Measurements from ENCODE around the gene SLU7.

The SLU7 gene

DNA sequence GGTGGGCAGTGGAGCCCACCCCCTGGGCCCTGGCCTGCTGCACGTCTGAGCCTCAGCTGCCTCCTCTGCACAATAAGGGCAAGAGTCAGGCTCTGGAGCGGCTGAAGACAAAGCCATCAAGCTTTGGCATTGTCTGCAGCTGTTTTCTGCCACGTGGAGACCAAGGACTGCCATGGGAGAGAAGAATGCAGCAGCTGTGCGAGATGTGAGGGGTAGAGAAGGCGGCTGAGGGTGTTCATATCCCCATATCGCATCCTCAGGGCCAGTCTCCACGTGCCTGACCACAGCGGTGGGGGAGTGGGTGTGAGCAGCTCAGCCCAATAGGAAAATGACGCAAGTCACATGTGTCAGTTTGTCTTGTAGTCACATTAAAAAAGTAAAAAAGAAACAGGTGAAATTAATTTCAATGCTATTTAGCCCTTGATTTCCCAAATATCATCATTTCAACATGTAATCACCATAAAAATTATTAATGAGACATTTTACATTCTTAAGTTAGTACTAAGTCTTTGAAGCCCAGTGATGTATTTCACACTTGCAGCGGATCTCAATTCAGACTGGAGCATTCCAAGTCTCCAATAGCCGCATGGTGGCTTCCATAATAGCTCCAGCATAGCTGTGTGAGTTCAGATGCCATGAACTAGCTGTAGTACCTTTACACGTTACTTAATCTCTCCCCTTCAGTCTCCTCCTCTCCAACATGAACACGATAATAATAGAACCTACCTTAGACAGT, 55.1 kb downstream of the SLU7 start:
- no peak for DNase-seq

GRCh38 chr5:160363211-160363610, 55.7 kb downstream of the SLU7 start:
- no peak for DNase-seq

DNA sequence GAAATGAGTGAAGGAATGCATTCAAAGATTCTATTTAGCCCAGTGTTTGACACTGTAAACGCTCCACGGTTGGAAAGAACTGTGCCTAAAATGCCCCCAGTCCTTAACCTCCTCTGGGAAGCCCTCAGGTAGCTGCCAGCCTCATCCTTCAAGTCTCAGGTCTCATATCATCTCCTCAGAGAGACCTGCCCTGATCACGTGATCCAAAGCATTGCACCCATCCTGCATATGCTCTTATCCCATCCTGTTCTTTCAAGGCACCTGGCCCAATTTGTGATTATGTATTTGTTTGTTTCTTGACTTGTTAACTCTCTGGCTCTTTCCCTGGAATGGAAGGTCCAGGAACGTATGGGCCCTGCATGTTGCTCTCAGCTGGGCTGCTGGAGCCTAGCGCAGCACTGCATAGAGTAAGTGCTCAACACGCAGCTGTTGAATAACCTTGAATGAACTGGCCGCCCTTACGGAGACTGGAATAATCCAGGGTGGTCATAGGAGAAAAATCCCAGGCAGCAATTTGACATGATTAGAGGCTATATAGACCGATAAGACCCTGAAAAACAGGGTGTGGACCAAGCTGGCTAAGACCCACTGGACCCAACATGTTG, 57.2 kb downstream of the SLU7 start:
- no peak for DNase-seq

GRCh38 chr5:160360310-160360709, 58.6 kb downstream of the SLU7 start:
- no peak for DNase-seq

DNA sequence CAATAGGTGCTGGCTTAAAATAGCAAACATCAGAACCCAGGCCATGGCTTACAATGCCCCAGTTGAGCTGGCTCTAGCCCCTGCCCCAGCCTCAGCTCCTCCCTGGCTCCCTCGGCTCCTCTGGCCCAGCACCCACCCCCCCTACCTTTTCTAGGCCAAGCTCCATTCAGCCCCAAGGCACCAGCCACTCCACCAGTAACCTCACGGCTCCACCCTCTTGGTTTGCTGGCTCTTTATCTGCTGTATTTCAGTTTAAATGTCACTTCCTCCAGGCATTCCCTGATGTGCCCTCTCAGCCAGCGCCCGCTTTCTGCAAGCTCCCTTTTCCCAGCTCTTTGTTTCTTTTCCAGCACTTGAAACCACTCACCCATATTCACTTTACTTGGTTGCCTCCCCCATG, 59.1 kb downstream of the SLU7 start:
- DNase-seq: no peak

GRCh38 chr5:160359242-160359641, 59.6 kb downstream of the SLU7 start:
- no peak for DNase-seq

GRCh38 chr5:160357861-160358411, 60.9 kb downstream of the SLU7 start:
- DNase-seq: no peak

GRCh38 chr5:160357394-160357793, 61.5 kb downstream of the SLU7 start:
- DNase-seq: no peak

DNA sequence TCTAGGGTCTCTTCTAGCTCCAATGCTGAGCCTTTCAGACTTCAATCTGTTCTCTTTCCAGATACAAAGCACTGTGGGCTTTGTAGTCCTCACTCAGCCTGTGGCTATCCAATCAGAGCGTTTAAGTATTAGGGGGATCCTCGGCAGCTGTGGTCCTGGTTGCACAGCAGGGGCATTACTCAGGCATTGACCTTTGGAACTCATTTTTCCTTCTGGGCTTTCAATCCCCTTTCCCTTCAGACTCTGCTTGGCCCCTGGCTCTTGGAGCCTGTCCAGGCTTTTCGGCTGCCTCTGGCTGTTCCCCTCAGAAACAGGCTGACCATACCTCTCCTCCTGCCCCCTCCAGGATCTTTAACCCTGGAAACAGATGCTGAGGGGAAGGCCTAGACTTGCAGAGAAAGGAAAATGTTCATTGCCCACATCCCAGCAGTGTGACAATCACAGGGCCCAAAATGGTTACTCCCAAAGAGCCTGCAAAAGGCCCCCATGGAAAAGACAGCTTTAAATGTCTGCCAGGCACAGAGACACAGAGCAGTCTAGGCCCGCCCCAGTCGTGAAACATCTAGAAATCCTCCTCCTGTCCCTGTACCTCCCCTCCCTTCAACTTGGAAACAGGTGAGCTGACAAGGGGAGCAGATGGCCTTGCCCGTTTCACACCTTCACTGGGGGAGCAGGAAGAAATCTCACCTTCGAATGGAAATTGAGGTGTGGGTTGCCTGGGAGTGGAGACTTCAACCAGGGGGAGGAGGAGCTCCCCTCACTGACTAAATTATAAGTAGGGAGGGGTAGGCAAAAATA, 62.1 kb downstream of the SLU7 start:
- no peak for DNase-seq

GRCh38 chr5:160354666-160355065, 64.2 kb downstream of the SLU7 start:
- DNase-seq: no peak

DNA sequence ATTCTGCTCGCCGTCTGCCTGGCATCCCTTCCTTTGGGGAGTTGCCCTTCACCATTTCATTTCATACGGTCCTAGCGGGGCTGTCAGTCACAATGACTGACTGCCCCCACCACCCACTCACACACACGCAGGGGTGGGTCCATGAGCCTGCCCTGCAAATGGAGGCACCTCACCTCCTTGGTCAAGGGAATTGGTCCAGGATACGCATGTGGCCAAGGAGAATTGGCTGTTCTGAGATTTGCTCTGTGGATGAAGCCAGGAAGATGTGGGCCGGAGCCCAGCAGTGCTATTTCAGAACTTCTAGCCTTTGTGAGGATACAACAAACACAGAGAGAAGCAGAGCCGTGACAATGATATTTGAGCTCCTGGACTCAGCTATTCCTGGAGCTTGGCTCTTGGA, 65.5 kb downstream of the SLU7 start:
- DNase-seq: no peak

GRCh38 chr5:160352308-160352707, 66.6 kb downstream of the SLU7 start:
- no peak for DNase-seq
